Gastroesophageal sphincter (tissue), 4 donors: ENCODE data around the gene VGLL2. TPM values are rescaled to one million over a fixed set of nuclear protein-coding genes. Genes with fewer than 3 reads are reported as not detected.

Experiments used
- ATAC-seq: fragments of 150-250 bp; one replicate; pipeline ENCODE4 v1.9.1; 2016; ENCODE audit warnings: mild to moderate bottlenecking, moderate library complexity
- H3K27ac ChIP-seq, 4 donors: fragments of 200-600 bp; sonication (generic) in 3 of 4; 1 replicate in 3 of 4; 2 replicates in 1 of 4; pipeline ENCODE4 v1.5.1; 2016 to 2019
- H3K27me3 ChIP-seq: fragments of 200-600 bp; sonication (generic); one replicate; pipeline ENCODE4 v1.5.1; 2019
- H3K36me3 ChIP-seq, 2 donors: fragments of 200-600 bp; sonication (generic); one replicate each; pipeline ENCODE4 v1.5.1; 2019; ENCODE audit warnings: control low read depth in 1 of 2
- H3K4me1 ChIP-seq, 3 donors: fragments of 200-600 bp; sonication (generic); 1 replicate in 2 of 3; 2 replicates in 1 of 3; pipeline ENCODE4 v1.5.1; 2016 to 2019; ENCODE audit warnings: control low read depth in 2 of 3
- H3K4me3 ChIP-seq, 2 donors: fragments of 200-600 bp; sonication (generic); one replicate each; pipeline ENCODE4 v1.5.1; 2019; ENCODE audit warnings: mild to moderate bottlenecking in 1 of 2, moderate library complexity in 1 of 2
- H3K9me3 ChIP-seq, 3 donors: fragments of 200-600 bp; sonication (generic); one replicate each; pipeline ENCODE4 v1.5.1; 2017 to 2019; ENCODE audit warnings: control low read depth in 2 of 3
- CTCF ChIP-seq, 4 experiments: fragments of 200-600 bp in 2 of 4; fragments of 450-650 bp in 2 of 4; sonication (generic) in 1 of 4; IDR thresholded peaks; one replicate each; pipeline ENCODE4 v1.5.1; 2017 to 2019; ENCODE audit warnings: antibody characterized with exemption in 4 of 4, mild to moderate bottlenecking in 2 of 4, moderate library complexity in 2 of 4
- EP300 ChIP-seq: sonication (generic); formaldehyde crosslinking; IDR thresholded peaks from one replicate; pipeline ENCODE4 v1.6.1; 2017; ENCODE audit warnings: antibody characterized with exemption, mild to moderate bottlenecking
- POLR2A ChIP-seq, 2 donors: fragments of 450-650 bp; IDR thresholded peaks; one replicate each; pipeline ENCODE4 v1.6.1; 2017; ENCODE audit warnings: antibody characterized with exemption in 2 of 2, mild to moderate bottlenecking in 2 of 2, moderate library complexity in 1 of 2
- POLR2AphosphoS5 ChIP-seq: sonication (generic); formaldehyde crosslinking; IDR thresholded peaks from one replicate; pipeline ENCODE4 v1.6.1; 2017; ENCODE audit warnings: antibody characterized with exemption
- WGBS, 2 donors: methylation state at CpG; one replicate each; pipeline ENCODE4 v1.1.5; 2018; ENCODE audit warnings: low coverage in 1 of 2; 5-methylcytosine and 5-hydroxymethylcytosine counted together
- total RNA-seq, 4 donors: library from RNA; depleted of rRNA; stranded (reverse); fragments of >200 nt; gene quantifications; one replicate each; pipeline ENCODE4 v1.1.0, GENCODE V29; 2016

Gene VGLL2
- total RNA-seq, 4 donors from 2014 or later: not detected

- Histone ChIP-seq H3K27ac (no peak overlapping the region), H3K4me3 (peak overlapping the region in 1 of 2 donors; percentile 46), H3K4me1 (peaks cover 0 to 35% (median 18%) of the 10 kb centered on the region in 3 donors), H3K9me3 (no peaks in the 10 kb centered on the region), H3K36me3 (no peaks in the 10 kb centered on the region), H3K27me3 (peaks cover 98% of the 10 kb centered on the region)
- ATAC-seq: no peak
- TF ChIP-seq CTCF (IDR thresholded peaks at IDR 0.05): no peak
- no peak for TF ChIP-seq POLR2A (IDR thresholded peaks at IDR 0.05)
- TF ChIP-seq POLR2AphosphoS5: no peak
- no peak for TF ChIP-seq EP300
- WGBS, 2 donors: 6 to 9% methylated on average over 7 to 8 of the region's 8 CpGs
These were observed 4.3 kb downstream of the VGLL2 start for GRCh38 chr6:117269638-117270054.

GRCh38 chr6:117270055-117270842 is 4.9 kb downstream of the VGLL2 start:
- Histone ChIP-seq H3K36me3 (no peaks in the 10 kb centered on the region), H3K4me1 (peaks cover 0 to 29% (median 15%) of the 10 kb centered on the region in 3 donors), H3K27me3 (peaks cover 98% of the 10 kb centered on the region), H3K4me3 (peak overlapping the region in 1 of 2 donors; percentile 46), H3K9me3 (no peaks in the 10 kb centered on the region), H3K27ac (no peak overlapping the region)
- peak; percentile 15 for ATAC-seq
- TF ChIP-seq POLR2AphosphoS5: no peak
- no peak for TF ChIP-seq EP300
- TF ChIP-seq POLR2A (IDR thresholded peaks at IDR 0.05): no peak
- no peak for TF ChIP-seq CTCF (IDR thresholded peaks at IDR 0.05)
- 3 to 4% methylated on average over 4 to 22 of the region's 74 CpGs for WGBS, 2 donors

GRCh38 chr6:117270843-117271507 is 5.6 kb downstream of the VGLL2 start:
- no peak for ATAC-seq
- TF ChIP-seq CTCF (IDR thresholded peaks at IDR 0.05) (no peak), POLR2AphosphoS5 (no peak), EP300 (no peak), POLR2A (IDR thresholded peaks at IDR 0.05) (no peak)
- Histone ChIP-seq H3K9me3 (no peaks in the 10 kb centered on the region), H3K36me3 (no peaks in the 10 kb centered on the region), H3K27me3 (peaks cover 98% of the 10 kb centered on the region), H3K4me1 (peaks cover 0 to 22% (median 11%) of the 10 kb centered on the region in 3 donors), H3K27ac (no peak overlapping the region), H3K4me3 (peak overlapping the region in 1 of 2 donors; percentile 46)
- WGBS, 2 donors: 5 to 10% methylated on average over 4 to 11 of the region's 48 CpGs

- Histone ChIP-seq H3K27me3 (peaks cover 91% of the 10 kb centered on the region), H3K4me1 (peaks cover 0 to 14% (median 4%) of the 10 kb centered on the region in 3 donors), H3K36me3 (no peaks in the 10 kb centered on the region), H3K27ac (no peak overlapping the region), H3K9me3 (no peaks in the 10 kb centered on the region), H3K4me3 (no peak overlapping the region)
- no peak for TF ChIP-seq EP300
- no peak for TF ChIP-seq POLR2AphosphoS5
- no peak for TF ChIP-seq CTCF (IDR thresholded peaks at IDR 0.05)
- TF ChIP-seq POLR2A (IDR thresholded peaks at IDR 0.05): no peak
- 10 to 16% methylated on average over 6 of the region's 8 CpGs for WGBS, 2 donors
- ATAC-seq: no peak
These were observed 6.9 kb downstream of the VGLL2 start for GRCh38 chr6:117272032-117272866.
